ENCODE data around the gene LKAAEAR1.

DNA sequence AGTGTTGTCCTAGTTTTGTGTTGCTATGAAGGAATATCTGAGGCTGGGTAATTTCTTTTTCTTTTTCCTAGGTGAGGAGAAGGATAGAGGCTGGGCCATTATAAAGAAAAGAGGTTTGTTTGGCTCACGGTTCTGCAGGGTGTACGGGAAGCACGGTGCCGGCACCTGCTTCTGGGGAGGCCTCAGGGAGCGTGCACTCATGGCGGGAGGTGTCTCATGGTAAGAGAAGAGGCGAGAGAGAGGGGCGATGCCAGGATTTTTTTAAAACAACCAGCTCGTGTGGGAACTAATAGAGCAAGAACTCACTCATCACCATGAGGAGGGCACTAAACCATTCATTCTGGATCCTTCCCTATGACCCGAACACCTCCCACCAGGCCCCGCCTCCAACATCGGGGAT is 37.4 kb upstream of the LKAAEAR1 start:
- TF ChIP-seq GATA3 (IDR thresholded peaks at IDR 0.05; ENCODE audit: low read depth, low read length) (no peak), GATA2 (IDR thresholded peaks at IDR 0.05; ENCODE audit: low read depth, low read length) (no peak)
